Inflammatory macrophage treated with lipopolysaccharide for 4 hours (primary cell): Measurements from ENCODE around the gene CTRL.
"Not testable (repeated sequence)": the region's sequence is repeated elsewhere in the genome, so short reads cannot be mapped to it uniquely, and the experiment has no call there.

Experiments used
- DNase-seq: peaks from one replicate; pipeline ENCODE4 v3.0.0-alpha.2; 2020

CTRL gene

GRCh38 chr16:67923414-67924116, 8.1 kb downstream of the CTRL start:
- DNase-seq: no peak

DNA sequence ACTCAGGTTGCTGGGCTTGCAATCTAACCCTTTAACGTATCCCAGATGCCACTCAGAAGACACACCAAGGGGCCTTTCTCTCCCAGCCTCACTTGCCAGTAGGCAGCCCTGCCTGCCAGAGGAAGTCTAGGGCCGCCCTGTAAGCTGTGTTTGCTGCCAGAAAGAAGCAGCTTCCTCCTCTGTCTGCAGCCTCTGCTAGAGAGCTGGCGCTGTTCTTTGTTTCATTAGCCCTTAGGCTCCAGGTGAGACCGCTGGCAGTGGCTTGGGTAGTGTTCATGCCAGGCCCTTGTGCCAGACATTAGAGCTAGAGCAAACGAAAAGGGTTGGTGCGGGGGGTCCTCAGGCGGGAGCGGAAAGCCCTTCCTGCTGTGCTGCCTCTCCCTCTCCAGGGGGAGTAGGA, 8.9 kb downstream of the CTRL start:
- DNase-seq: no peak

GRCh38 chr16:67922221-67922620, 9.4 kb downstream of the CTRL start:
- DNase-seq: no peak

GRCh38 chr16:67919622-67920221, 11.9 kb downstream of the CTRL start:
- no peak for DNase-seq

DNA sequence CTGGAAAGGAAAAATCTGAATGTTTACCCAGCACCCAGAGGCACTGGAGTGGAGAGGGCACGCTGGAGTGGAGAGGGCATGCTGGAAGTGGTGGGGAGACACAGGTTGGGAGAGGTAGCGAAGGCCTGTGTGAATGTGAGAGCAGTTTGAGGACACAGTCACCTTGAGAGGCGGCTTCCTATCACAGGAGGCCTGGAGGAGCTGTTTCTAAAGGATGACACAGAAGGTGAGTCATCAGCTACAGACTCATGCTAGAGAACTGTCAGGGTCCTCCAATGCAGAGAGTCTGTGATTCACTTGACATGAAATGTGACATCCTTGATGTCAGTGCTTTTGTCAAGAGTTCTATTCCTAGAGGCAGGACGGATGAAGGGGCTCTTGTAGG, 13.8 kb downstream of the CTRL start:
- peak; percentile 48 for DNase-seq

GRCh38 chr16:67917140-67917851, 14.4 kb downstream of the CTRL start:
- DNase-seq: no peak

GRCh38 chr16:67915831-67916723, 15.6 kb downstream of the CTRL start:
- no peak for DNase-seq

DNA sequence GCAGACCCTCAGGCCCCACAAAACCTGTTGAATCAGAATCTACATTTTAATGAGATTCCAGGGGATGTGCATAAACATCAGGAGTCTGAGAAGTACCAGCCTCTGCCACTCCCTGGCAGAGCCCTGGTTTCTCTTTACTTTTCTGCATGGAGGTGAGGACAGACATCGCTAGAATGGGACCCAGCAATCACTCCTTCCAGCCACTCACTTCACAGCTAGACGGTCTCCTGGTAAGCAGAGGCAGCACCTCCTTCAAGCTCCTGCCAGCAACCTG, 16.2 kb downstream of the CTRL start:
- not testable (repeated sequence) for DNase-seq

- DNase-seq: no peak
Measured at GRCh38 chr16:67914758-67915495, 16.7 kb downstream of the CTRL start.

DNA sequence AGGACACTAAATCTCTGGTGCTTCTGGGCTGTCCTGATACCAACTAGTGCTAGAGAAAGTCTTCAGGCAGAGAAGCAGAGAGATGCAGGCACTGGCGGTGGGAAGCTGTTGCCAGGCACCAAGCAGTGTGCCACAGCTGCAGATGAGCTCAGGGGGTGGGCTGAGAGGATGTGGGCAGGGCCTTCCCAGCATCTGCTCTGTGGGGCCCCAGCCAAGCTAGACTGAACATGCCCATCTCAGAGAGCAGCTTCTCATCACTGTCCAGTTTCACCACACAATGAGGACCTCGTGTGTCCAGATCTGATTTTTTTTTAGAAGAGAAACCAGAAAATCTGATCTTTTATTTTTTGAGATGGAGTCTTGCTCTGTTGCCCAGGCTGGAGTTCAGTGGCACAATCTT, 21.5 kb downstream of the CTRL start:
- no peak for DNase-seq

GRCh38 chr16:67909056-67909742, 22.5 kb downstream of the CTRL start:
- DNase-seq: no peak

DNA sequence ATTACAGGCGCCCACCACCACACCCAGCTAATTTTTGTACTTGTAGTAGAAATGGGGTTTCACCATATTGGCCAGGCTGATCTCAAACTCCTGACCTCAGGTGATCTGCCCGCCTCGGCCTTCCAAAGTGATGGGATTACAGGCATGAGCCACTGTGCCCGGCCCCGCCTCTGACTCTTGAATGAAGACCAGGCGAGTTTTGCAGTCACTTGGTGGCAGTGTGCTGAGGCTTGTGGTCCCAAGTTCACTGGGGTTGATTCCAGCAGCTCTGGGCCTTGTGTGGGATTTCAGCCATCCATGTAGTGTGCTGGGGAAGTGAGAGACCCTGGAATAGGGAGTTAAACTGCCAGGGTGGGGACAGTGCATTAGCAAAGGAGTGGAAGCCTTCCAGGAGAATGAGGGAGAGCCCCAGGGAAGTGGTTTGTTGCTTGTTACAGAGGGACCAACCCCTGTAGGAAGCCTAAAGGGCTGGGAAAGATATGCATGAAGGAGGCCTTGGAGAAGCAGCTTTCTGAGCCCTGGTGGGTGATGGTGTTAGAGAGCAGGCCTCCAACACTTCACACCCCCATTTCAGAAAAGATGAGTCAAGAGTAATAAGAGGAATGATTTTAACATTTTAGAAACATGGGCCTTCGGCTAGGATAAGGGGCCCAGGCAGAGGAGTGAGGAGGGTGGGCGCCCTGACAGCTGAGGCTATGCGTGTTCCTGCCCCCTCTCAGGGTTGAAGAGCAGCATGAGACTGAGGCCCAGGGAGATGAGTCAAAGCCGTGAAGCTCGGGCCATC, 24.1 kb downstream of the CTRL start:
- no peak for DNase-seq

DNA sequence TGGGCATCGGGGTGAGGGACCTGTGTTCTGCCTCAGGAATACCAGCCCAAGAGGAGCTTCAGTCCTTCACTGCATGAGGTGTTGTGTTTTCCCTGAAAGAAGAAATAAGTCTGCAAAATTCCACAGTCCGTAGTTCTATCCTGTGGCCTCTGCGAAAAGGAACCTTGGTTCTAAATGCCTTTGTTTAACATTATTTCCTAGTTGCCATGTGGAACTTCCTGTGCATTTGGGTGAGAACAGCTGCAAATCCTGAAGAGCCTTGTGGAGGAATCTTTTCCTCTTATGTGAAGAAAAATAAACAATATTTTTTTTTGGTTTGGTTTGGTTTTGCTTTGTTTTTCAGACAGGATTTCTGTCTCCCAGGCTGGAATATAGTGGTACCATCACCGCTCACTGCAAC, 28.8 kb downstream of the CTRL start:
- DNase-seq: no peak

GRCh38 chr16:67901734-67902133, 29.9 kb downstream of the CTRL start:
- DNase-seq: no peak

GRCh38 chr16:67897231-67897630, 34.4 kb downstream of the CTRL start:
- DNase-seq: no peak

DNA sequence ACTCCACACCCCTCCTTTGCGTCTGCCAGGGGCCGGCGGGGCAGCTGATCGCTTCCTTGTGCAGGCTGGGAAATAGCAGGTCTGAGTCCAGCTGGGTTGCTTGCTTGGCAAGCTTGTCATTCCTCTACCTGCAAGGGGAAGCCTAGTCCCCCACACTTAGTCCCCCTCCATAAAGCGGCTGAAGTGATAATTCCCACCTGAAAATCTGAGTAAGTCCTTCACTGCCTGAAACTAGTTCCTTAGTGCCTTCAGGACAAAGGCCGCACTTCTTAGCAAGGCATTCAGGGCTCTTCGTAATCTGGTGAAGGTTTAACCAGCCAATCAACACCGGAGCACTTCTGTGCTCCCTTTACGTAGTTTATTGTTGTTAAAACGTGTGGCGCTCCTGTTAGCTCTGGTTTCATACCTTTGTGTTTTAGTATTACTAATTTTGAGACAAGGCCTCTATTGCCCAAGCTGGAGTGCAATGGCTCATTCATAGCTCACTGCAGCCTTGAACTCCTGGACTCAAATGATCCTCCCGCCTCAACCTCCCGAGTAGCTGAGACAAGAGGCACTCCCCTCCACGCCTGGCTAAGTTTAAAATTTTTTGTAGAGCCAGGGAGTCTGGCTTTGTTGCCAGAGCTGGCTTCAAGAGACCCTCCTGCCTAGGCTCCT, 37.8 kb downstream of the CTRL start:
- DNase-seq: peak; percentile 18

DNA sequence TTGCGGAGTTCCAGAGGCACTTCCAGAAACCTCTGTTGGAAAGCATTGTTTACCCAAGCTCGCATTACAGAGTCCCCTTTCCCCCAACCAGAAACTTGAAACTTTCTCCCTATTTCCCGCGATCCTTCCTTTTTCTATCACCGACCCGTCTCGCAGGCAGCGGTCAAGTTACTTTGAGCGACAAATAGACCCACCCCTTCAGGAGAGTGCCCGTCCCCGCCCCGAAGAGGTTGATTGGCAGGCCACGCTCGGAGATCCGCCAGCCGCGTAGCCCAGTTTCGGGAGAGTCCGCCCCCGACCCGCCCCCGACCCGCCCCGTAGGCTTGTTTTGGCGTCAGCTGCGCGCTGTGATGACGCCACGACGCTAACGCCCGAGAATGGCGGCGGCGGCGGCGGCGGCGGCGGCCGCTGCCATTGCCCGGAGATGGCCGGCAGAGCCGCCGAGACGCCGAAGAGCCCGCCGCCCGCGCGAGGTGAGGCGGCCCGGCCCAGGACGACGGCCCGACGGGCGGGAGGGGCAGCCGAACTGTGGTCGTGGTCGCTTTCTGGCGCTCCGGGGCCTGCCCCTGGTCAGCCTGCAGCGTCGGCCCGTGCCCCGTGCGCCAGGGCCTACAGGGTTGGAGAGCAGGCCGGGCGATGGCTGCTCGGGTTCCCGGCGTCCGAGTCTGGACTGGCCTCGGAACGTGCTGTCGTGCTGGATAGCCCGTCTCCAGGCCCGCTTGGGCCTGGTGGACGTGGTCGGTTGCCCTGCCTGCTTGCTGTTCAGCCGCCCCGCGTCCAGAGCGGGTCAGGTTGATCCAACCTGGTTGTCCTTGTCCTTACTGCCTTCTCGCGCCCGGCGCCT, 38.5 kb downstream of the CTRL start, which contains the start of gene PSKH1:
PSKH1 (plus strand) TSS at position 356 of the 844 bp plus-strand sequence. CDS start 15,496 bp downstream, outside the sequence.
- DNase-seq: peak; percentile 97

DNA sequence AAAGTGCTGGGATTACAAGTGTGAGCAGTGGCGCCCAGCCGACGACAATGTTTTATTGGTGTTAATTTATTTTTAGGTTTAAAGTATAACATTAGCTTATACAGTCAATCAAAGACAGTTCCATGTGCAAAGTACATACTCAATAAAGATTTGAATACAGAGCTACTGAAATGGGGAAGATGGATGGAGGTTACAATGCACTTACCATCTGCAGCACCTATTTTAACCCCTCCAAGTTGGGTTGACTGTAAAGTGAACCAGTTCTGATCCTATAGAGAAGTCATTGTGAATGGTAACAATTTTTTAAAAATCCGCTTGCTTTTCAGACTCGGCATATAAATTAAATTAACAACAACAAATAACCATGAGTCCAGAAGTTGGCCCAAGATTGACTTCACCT, 39.3 kb downstream of the CTRL start:
- no peak for DNase-seq

DNA sequence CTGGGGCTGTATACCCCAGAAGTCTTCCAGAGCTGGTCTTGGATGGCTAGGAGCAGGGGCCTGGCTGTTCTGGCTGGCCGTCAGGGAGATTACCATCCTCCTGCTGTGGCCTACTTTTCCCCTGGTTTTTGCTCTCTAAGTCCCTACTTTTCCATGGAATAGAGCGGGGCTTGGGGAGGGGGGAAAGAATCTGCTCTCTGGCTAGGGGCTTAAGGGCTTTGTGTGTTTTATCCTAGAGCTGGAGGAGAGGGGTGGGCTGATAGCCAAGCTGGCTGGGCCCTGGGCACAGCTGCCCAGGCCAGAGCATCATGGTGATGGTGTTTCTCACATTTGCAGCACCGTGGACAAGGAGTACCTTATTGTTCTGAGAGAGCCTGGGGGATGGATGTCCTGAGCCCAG, 43.3 kb downstream of the CTRL start:
- DNase-seq: no peak

- DNase-seq: no peak
Measured at GRCh38 chr16:67886387-67886786, 45.3 kb downstream of the CTRL start.
